Endothelial cell of umbilical vein (primary cell): ENCODE measurements around the gene RIMKLB.
"Not testable (repeated sequence)": the region's sequence is repeated elsewhere in the genome, so short reads cannot be mapped to it uniquely, and the experiment has no call there.

ENCODE experiments used
- CTCF ChIP-seq, 2 donors: IDR thresholded peaks; 1 replicate in 1 of 2; 2 replicates in 1 of 2; pipeline ENCODE4 v1.5.1; 2011; ENCODE audit warnings: low read length in 2 of 2, mild to moderate bottlenecking in 2 of 2, moderate library complexity in 2 of 2, control low read depth in 1 of 2, inconsistent platforms in 1 of 2, low read depth in 1 of 2; ENCODE audit not compliant: insufficient read depth in 1 of 2; ENCODE audit errors: extremely low read depth in 1 of 2
- EZH2 ChIP-seq: IDR thresholded peaks from 2 replicates; pipeline ENCODE4 v1.6.1; 2012; ENCODE audit warnings: borderline replicate concordance, low read depth, mild to moderate bottlenecking, moderate library complexity, low read length, inconsistent platforms; ENCODE audit not compliant: severe bottlenecking
- MAX ChIP-seq: IDR thresholded peaks from 2 replicates; pipeline ENCODE4 v1.6.1; 2011; ENCODE audit not compliant: insufficient read depth, insufficient read length
- POLR2A ChIP-seq: IDR thresholded peaks from 2 replicates; pipeline ENCODE4 v1.6.1; 2012; ENCODE audit warnings: low read depth, mild to moderate bottlenecking, control low read depth, low read length
- POLR2AphosphoS5 ChIP-seq: IDR thresholded peaks from 2 replicates; pipeline ENCODE4 v1.6.1; 2012; ENCODE audit warnings: low read depth, mild to moderate bottlenecking, control low read depth, low read length, moderate library complexity; ENCODE audit not compliant: insufficient read depth

- TF ChIP-seq EZH2; POLR2A; CTCF (IDR thresholded peaks at IDR 0.05; ENCODE audit: extremely low read depth in 1 of 2, insufficient read depth in 1 of 2, low read depth in 1 of 2, low read length in 2 of 2); POLR2AphosphoS5; MAX: not testable (repeated sequence)
Observed at GRCh38 chr12:8804833-8805232, 107.0 kb downstream of the RIMKLB start.
